Kidney (tissue), 14 donors: ENCODE measurements around the gene IQGAP3. TPM values are rescaled to one million over a fixed set of nuclear protein-coding genes. Genes with fewer than 3 reads are reported as not detected.

Experiments used
- DNase-seq, 5 donors: peaks; one replicate each; pipeline ENCODE4 v3.0.0-alpha.2; 2013 to 2020
- FAIRE-seq: peaks from 2 replicates; lab custom pipeline; 2012; peaks lifted over from hg19 to GRCh38; lab: Jason Lieb, UNC
- H3K27ac ChIP-seq, 2 donors: one replicate each; pipeline ENCODE4 v1.7.0; 2013; ENCODE audit warnings: low read depth in 2 of 2, low read length in 2 of 2, inconsistent platforms in 1 of 2
- H3K27me3 ChIP-seq: one replicate; pipeline ENCODE4 v1.7.1; 2013; ENCODE audit warnings: low read length, inconsistent platforms; ENCODE audit not compliant: control insufficient read depth, insufficient read depth
- H3K36me3 ChIP-seq, 3 donors: one replicate each; pipeline versions ENCODE4 v1.7.0 to v1.7.1; 2013; ENCODE audit warnings: low read length in 3 of 3, control low read depth in 1 of 3, inconsistent platforms in 1 of 3; ENCODE audit not compliant: insufficient read depth in 3 of 3, control insufficient read depth in 2 of 3
- H3K4me1 ChIP-seq, 3 donors: one replicate each; pipeline versions ENCODE4 v1.7.0 to v1.7.1; 2013; ENCODE audit warnings: low read length in 3 of 3, inconsistent platforms in 1 of 3, low read depth in 1 of 3; ENCODE audit not compliant: control insufficient read depth in 2 of 3, insufficient read depth in 2 of 3
- H3K4me3 ChIP-seq, 3 donors: one replicate each; pipeline versions ENCODE4 v1.7.0 to v1.8.1; 2013; ENCODE audit warnings: low read length in 3 of 3, control low read depth in 1 of 3, inconsistent platforms in 1 of 3
- H3K9ac ChIP-seq, 3 donors: one replicate each; pipeline versions ENCODE4 v1.7.0 to v1.7.1; 2013; ENCODE audit warnings: low read length in 3 of 3, control low read depth in 1 of 3, inconsistent platforms in 1 of 3
- H3K9me3 ChIP-seq, 3 donors: one replicate each; pipeline versions ENCODE4 v1.7.0 to v1.7.1; 2013; ENCODE audit warnings: low read length in 3 of 3, control low read depth in 1 of 3, inconsistent platforms in 1 of 3; ENCODE audit not compliant: control insufficient read depth in 2 of 3, insufficient read depth in 1 of 3
- CTCF ChIP-seq: IDR thresholded peaks from 3 replicates; pipeline ENCODE4 v1.5.1; 2012; ENCODE audit warnings: mild to moderate bottlenecking, moderate library complexity, borderline replicate concordance; ENCODE audit not compliant: insufficient read depth; ENCODE audit errors: extremely low read depth
- intact Hi-C: fragments of 100-400 bp; cut with DNase I; formaldehyde crosslinking; loops from one replicate; pipeline ENCODE4 v1.11.1; 2022
- polyA plus RNA-seq: library from polyadenylated mRNA; stranded (reverse); fragments of 350-450 nt; fragmentation: Illumina TruSeq; extraction: RNeasy Lipid Tissue Mini Kit (QIAGEN cat#74804); gene quantifications from one replicate; pipeline ENCODE4 v1.2.3, GENCODE V29; 2014; ENCODE audit warnings: low read depth, low replicate concordance; ENCODE audit not compliant: insufficient read depth
- total RNA-seq: library from RNA; stranded (reverse); fragmentation: NEBNext Ultra II Directional; extraction: Animal tissue kit (Norgen Biotek cat#: 25700); gene quantifications from one replicate; pipeline ENCODE4 v1.2.1, GENCODE V29; 2021
- donor health status: control.
- donor health status: control.
- donor health status: control.
- donor health status: control.
- donor health status: control.
- donor health status: DM: yes; HTN: yes; CAD: no.
- donor health status: Normal renal cell carcinoma (clear cell type).

IQGAP3 gene
- total and polyA plus RNA-seq, 2 donors from 2014 or later: 0.13 to 1.7 TPM

GRCh38 chr1:156515956-156516355, 56.4 kb downstream of the IQGAP3 start:
- DNase-seq: no peak
- intact Hi-C loops: no loop called here
- Histone ChIP-seq H3K27ac (no peak overlapping the region), H3K27me3 (no peaks in the 10 kb centered on the region), H3K9me3 (no peaks in the 10 kb centered on the region), H3K4me1 (peaks cover 0 to 1% (median 0%) of the 10 kb centered on the region in 3 donors), H3K36me3 (no peaks in the 10 kb centered on the region), H3K9ac (no peak overlapping the region), H3K4me3 (no peak overlapping the region)
- no peak for TF ChIP-seq CTCF
- no peak for FAIRE-seq

DNA sequence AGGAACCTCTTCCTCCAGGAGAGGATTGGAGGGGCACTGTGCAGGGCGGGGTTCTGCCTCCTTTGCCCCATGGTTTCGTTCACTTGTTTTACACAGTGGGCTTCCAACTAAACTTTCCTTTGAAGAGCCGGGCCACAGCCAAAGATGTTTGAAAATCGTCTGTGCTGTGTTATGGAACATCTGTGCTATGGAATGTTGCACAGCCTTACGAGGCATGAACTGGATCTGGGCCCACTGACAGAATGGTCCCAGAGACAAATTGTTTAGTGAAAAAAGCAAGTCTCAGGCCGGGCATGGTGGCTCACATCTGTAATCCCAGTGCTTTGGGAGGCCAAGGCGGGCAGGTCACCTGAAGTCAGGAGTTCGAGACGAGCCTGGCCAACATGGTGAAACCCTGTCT, 59.2 kb downstream of the IQGAP3 start:
- Histone ChIP-seq H3K27me3 (no peaks in the 10 kb centered on the region), H3K4me3 (no peak overlapping the region), H3K4me1 (peaks cover 0 to 5% (median 4%) of the 10 kb centered on the region in 3 donors), H3K36me3 (no peaks in the 10 kb centered on the region), H3K9ac (no peak overlapping the region), H3K27ac (no peak overlapping the region), H3K9me3 (no peaks in the 10 kb centered on the region)
- FAIRE-seq (no peak), DNase-seq (peak in 1 of 5 donors; percentile 69)
- intact Hi-C loops: no loop called here
- TF ChIP-seq CTCF: no peak

- FAIRE-seq (no peak), DNase-seq (no peak)
- Histone ChIP-seq H3K9ac (no peak overlapping the region), H3K9me3 (no peaks in the 10 kb centered on the region), H3K27me3 (no peaks in the 10 kb centered on the region), H3K4me3 (no peak overlapping the region), H3K4me1 (peaks cover 0 to 5% (median 4%) of the 10 kb centered on the region in 3 donors), H3K27ac (no peak overlapping the region), H3K36me3 (no peaks in the 10 kb centered on the region)
- intact Hi-C loops: no loop called here
- no peak for TF ChIP-seq CTCF
Measured at GRCh38 chr1:156511644-156512043, 60.7 kb downstream of the IQGAP3 start.

DNA sequence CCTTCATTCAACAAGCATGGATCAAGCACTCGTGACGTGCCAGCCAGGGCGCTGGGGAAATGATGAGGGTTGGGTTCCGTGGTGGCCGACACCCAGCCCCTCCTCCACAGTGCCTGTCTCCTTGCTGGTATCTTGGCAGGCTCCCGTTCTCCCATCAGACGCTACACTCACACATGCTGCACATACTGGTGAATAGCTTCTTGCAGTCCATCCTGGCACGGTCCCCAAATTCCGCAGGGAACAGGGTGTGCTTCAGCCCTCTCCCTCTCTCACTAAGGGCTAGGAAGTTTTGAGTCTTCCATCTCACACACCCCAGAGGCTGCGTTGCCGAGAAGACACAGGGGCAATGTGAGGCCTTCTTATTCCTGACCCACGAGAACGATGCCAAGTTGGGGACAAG, 61.7 kb downstream of the IQGAP3 start:
- Histone ChIP-seq H3K27me3 (no peaks in the 10 kb centered on the region), H3K9me3 (no peaks in the 10 kb centered on the region), H3K27ac (no peak overlapping the region), H3K4me3 (no peak overlapping the region), H3K36me3 (no peaks in the 10 kb centered on the region), H3K4me1 (peaks cover 0 to 9% (median 4%) of the 10 kb centered on the region in 3 donors), H3K9ac (no peak overlapping the region)
- DNase-seq: peak in 2 of 5 donors; percentile 37 to 95
- no peak for FAIRE-seq
- intact Hi-C loops: no loop called here
- TF ChIP-seq CTCF: no peak
